GM18517 (cell line): ENCODE measurements around the gene DACT2.
"Not testable (repeated sequence)": the region's sequence is repeated elsewhere in the genome, so short reads cannot be mapped to it uniquely, and the experiment has no call there.

Source experiments
- ATAC-seq: cut with Tn5 transposase; IDR thresholded peaks from one replicate; pipeline ENCODE4 v1.9.1; 2021; ENCODE audit warnings: mild to moderate bottlenecking, moderate library complexity; ENCODE audit not compliant: unreplicated experiment

Gene DACT2

DNA sequence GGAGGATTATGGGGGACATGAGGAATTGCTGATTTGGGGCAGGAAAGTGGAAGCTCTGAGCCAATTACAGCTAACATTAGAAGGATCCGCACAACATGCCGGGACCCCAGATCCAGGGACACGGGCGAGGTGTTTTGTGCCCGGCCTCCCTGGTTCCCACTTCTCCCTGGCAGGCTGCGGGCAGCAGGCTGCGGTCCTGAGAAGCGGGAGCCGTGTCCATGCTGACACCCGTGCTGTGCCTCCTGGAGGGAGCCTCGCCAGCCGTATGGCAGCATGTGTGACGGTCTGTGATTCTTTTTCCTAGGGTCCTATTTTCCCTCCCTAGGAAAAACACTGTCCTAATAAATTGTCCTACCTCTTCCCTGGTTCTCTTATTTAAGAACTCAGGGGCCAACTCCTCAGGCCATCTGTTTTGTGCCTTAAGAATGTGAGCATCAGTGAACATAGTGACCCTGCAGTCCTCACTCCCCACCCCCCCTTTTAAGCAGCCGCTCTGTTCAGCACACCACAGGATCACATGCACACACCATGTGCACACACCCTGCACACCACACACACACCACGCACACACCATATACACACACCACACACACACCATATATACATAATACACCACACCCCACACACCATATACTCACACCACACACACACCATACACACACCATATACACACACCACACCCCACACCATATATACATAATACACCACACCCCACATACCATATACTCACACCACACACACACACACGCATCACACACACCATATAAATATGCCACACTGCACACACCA lies 49.9 kb downstream of the DACT2 start:
- ATAC-seq = no peak

DNA sequence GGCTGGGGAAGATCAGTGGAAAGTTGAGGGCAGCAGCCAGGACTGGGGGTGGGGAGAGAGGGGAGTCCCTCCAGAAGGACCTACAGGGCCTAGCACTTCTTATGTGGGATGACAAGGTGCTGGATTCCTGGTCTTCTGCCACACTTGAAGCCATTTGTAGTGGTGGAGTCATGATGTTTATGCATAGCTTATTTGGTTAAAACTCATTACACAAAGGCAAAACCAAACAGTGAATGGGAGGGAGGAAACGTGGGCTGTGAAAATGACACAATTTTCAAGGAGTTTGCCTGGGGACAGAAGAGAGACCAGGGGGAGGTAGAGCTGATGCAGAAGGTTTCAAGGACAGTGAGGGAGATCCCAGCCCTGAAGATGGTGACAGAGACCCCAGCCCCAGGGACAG lies 50.8 kb downstream of the DACT2 start:
- ATAC-seq = no peak

DNA sequence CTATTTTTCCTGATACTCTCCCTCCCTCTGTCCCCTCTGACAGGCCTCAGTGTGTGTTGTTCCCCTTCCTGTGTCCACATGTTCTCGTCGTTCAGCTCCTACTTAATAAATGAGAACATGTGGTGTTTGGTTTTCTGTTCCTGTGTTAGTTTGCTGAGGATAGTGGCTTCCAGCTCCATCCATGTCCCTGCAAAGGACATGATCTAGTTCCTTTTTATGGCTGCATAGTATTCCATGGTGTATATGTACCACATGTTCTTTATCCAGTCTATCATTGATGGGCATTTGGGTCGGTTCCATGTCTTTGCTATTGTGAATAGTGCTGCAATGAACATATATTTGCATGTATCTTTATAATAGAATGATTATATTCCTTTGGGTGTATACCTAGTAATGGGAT lies 51.8 kb downstream of the DACT2 start:
- ATAC-seq = not testable (repeated sequence)

DNA sequence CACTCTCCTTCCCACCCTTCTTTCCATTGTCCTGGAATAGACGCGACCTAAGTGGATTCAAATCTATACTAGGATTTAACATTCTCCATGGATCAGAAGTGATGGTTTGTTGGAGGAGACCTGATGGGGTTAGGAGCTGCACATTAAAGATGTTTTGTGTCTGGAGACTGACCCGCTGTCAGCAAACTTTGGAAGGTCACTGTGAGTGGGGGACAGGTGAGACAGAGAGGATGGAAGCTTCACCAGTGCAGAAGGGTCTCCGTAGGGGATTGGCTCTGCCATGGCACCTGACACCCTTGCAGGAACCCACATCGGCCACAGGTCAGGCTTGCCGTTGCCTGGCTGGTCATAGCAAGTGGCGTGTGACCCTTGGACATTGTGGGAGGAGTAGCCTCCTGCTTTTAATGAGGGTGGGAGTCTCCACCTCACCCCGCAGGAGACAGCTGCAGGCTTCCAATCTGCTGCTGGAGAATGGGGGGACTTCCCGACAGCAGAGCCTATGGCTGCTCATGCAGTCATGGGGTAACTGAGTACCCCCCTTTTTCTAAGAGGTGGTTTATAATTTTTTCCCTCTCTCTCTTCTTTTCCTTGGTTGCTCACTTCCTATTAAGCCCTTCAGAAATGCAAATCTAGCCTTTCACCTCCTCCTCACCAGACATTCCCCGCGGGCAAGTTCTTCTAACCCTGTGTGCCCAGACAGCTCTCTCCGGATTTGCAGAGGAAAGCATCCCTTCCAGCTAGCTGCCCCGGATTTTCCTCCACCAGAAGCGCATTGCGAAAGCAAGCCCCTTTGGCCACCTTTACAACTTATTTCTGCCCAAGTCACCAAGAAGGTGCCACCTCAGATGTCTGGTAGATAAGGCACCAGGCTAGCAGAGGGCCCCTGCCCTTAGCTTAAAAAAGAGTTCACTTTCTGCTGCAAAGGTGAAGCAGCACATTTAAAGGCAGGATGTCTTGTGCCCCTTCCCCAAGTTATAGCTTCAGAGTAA lies 53.5 kb downstream of the DACT2 start:
- ATAC-seq = no peak

DNA sequence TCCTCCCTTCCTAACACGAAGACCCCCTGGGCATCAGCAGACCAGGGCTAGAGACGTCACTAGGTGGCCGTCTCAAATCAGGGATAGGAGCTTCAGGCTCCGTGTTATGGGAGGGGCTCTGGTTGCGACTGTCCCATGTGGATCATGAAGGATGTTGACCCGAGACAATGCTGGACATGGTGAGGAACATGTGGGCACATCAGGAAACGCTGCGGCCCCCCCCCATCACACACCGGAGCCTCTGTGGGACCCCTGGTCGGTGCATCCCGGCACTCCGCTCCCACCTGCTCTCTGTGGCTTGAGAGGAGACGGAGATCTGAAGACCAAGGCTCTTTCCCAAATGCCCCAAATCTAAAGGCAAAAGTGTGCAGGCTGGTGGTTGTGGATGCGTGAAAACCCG lies 54.2 kb downstream of the DACT2 start:
- no peak for ATAC-seq

DNA sequence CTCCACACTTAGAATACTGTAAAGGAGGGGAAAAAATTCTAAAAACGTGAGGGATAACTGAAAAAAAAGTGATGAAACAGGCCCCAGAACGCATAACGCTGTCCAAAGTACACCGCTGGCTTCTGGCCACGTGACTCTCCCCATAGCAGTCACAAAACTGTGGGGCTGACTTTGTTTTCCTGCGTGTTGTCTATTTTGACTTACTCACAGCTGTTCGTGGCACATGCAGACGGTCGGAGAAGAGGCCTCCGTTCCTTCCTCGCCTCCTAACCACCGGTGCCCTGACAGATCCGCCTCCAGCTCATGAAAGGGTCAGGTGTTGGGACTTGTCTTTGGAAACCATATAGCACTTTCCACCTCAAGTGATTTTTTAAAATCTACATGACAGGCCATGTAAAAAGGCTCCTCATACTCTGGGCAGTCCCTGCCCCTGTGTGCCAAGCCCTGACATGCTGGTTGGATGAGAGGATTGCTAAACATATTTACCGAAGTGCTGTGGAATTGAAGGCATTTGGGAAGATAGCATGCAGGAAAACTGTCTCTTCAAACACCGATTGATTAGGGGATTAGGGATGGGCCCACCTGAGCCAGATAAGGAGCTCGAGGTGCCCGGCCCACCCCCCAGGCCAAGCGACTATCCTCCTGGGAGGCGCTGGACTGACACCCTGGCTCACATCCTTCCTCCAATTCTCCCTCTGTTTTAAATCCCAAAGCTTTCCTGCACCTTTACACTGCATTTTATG lies 54.8 kb downstream of the DACT2 start:
- no peak for ATAC-seq

DNA sequence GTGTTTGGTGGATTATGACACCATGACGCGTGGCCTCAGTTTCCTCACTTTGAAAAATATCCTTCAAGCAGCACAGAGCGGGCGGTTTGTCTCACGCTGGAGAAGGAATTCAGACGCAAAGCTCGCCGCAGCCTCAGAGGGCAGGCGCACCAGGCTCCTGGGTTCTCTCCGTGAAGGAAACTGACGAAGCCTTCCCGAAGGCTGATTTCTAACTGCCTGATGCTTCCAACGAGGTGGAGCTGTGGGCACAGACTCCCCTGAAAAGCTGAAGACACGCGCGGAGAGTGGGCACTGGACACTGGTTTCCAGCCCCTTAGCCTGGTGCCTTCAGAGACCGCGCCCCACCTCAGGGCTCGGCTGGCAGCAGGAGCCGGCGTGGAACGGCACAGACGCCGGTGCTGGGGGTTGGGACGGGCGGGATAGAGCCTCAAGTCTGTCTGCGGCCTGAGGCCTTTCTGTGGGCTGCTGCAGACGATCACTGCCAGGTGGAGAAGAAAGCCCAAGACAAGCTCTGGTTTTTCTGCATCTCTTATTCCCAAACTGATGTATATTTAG lies 56.1 kb downstream of the DACT2 start:
- no peak for ATAC-seq

DNA sequence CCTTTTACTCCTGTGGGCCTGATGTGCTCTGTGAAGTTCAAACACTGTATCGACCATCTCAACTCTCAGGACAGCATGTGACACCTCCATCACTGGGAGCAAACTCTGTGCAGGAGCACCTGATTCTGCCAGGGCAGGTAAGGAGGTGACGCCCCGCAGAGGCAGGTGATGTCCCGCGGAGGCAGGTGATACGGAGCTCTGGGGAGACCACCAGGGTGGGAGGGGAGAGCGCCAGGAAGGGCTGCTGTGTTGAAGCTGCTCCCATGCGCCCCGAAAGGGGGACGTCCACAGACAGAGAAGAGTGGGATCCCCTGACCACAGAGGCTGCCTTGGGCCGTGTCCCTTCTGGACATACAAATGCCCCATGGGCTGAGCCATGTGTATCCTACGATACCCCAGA lies 58.3 kb downstream of the DACT2 start:
- no peak for ATAC-seq

DNA sequence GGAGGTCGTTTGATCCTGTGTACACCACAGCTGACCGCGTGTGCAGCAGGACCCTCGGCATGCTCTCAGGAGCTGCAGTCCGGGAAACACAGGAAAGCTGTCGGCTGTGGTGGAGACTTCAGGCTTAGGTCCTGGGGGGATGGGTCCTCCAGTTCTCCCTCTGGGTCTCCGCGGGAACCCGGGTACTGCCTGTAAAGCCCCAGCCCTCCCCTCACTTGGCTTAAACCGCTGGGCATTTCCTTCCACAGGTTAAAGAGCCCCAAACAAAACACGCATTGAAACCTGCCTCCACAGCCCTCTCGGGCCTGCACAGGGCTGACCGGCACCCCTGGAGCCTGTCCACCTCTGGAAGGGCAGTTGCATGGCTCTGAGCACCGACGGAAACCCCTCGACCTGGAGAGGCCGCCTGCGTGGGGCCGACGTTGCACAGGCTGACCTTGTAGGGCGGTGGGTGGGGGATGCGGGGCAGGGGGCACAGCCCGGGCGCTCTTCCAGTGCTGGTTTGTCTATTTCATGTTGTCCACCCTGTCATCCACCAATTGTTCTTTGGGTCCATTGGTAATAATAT lies 59.1 kb downstream of the DACT2 start:
- ATAC-seq = no peak

DNA sequence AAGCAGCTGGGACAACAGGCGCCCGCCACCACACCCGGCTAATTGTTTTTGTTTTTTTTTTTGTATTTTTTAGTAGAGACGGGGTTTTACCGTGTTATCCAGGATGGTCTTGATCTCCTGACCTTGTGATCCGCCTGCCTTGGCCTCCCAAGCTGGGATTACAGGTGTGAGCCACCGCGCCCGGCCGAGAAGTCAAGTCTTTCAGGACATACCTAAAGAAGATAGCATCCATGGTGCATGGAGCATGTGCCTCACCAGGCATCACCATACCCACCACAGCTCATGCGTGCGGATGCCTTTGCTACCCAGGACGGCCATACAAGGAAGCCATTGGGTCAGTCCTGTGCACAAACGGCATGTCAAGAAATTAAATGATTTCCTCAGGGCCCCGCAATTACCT lies 60.8 kb downstream of the DACT2 start:
- ATAC-seq = no peak

DNA sequence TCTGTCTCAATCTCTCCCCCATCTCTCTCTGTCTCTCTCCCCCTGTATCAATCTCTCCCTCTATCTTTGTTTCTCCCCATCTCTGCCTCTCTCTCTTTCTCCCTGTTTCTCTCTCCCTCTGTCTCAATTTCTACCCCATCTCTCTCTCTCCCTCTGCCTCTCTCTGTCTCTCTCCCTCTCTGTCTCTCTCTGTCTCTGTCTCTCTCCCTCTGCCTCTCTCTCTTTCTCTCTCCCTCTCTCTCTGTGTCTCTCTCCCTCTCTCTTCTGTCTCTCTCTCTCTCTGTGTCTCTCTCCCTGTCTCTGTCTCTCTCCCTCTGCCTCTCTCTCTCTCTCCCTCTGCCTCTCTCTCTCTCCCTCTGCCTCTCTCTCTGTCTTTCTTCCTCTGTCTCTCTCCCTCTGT lies 62.6 kb downstream of the DACT2 start:
- ATAC-seq = no peak
